Stimulated activated CD4-positive, alpha-beta T cell treated with anti-CD3 and anti-CD28 coated beads, Interleukin-12 subunit alpha, Interleukin-12 subunit beta, amount 100 ng/mL, for 48 hours (primary cell): ENCODE measurements around the gene WDR19.

Experiments used
- DNase-seq, 3 donors: peaks; one replicate each; pipeline ENCODE4 v3.0.0-alpha.2; 2020; ENCODE audit warnings: low read depth in 2 of 3, low spot score in 1 of 3

WDR19 gene

DNA sequence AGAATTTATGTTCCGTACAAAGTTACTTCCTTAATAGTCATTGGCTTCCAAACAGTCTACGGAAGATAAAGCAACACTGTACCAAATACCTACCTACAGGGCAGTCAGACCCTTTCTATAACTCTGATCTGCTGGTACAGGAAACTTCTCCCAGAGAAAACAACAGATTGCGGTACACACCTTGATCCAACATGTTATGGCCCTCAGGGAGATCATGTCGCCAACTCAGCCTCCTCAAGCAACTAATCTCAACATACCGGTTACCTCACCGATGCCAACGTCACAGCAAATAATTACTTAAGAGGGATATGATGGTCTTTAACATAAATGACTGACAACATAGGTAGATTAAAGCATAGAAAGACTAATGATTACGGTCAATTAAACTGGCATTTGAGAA is 113.5 kb downstream of the WDR19 start:
- no peak for DNase-seq

DNA sequence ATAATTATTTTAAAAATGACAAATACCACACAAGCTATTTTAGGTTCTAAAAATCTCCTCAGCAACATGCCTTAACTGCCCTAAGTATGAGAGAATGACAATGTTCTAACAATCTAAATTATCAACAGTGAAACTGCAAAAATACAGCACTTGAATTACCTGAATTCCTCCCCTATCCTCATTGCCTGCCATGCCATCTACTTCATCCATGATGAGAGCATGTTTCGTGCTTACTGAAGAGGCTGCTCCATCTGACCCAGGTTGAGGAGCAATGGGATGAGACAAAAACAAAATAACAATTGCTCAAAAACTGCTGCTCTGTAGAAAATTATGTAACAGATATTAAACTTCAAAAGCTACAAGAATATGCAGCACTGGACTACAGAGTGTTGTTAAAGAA is 120.6 kb downstream of the WDR19 start:
- DNase-seq = no peak

DNA sequence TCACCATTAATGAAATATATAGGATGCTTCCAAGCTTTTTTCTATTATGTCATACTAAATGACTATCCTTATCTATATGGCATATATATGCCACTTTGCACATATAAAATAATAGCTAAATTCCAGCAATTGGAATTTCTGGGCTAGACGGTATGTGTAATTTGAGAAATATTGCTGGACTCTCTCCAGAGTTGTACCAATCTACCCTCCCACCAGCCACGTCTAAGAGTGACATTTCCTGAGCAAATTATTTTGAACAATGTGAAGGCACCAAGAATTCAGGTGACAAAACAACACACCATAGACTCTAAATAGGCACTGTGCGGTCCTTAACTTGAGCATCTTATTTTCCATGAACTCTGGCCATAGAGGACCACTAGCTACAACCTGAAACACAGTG is 121.5 kb downstream of the WDR19 start:
- DNase-seq = no peak

DNA sequence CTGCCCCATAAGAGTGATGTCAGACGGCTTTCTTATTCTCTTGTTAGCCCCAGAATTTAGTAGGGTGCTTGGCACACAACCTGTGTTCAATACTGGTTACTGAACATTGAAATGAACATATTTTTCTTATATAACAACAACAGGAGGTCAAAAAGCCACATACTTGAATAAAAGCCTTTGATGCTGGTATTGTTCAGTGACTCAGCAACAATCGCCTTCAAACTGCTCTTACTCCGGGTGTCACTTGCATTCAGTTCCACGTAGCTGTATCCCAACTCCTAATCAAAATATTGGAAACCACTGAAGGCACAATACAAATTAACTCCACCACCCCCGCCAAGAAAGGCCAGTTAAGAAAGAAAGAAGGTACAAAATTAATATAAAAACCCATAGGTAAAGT is 122.3 kb downstream of the WDR19 start:
- no peak for DNase-seq

DNA sequence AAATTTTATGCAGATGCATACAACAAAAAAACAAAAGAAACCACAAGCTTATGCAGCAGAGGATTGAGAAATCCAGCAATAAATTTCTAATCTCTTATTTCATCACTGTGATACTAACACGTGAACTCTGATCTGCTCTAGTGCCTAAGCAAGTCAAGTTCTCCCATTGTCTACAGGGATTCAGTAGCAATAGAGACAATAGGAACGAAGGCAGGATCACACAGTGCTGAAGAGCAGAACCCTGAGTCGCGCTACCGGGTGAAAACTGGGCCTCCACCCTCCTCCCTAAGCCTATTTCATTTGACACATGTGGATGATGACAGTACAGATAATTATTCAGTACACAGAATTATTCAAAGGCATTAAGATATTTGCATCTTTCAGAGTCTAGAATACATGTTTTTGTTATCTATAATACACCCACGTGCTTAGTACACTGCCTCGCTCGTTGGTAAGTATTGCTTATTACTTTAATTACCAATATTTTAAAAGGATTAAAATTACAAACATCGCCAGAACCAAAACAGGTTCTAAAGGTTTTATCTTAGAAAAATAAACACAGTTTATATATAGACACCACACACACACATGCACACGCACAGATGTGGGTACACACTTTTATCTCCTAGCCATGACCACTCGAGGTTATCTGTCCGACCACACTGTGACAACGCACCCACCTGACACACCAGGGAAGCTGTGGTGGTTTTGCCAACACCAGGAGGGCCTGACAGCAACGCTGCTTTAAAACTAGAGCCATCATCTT is 123.8 kb downstream of the WDR19 start:
- DNase-seq = no peak

DNA sequence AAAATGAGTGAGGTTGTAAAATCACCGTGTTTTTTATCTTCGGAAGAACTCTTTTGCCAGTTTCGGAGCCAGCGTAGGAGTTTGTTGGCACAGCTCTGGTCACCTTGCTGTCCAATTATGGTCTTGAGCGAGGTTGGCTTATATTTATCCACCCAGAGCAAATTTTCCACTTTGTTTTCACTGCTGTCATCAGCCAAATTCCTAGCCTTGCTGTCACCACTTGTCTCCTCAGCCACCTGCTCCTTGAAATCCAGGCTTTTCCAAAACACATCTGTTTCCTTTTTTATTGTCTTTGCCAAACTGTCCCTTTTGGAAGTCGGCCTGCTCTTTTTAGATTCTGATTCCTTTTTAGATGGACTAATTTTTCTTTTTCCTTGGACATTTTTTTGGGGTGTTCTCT is 126.3 kb downstream of the WDR19 start:
- no peak for DNase-seq

DNA sequence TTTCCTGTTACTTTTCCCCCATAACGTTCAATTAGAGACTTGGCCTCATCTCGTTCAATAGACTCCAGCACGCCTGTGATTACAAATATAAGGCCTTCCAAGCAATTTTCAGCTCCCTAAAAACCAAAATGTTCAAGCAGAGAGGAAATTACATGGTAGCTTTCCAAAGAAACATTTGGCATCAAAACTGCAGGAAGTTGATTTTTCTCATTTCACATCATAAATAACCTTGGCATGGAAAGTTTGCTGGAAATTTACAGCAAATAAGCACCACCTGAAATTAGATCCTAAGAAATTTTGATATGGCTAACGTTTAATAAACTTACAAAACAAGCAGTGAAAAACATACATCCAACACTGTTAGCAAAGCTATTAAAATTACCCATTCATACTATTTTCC is 130.5 kb downstream of the WDR19 start:
- no peak for DNase-seq

DNA sequence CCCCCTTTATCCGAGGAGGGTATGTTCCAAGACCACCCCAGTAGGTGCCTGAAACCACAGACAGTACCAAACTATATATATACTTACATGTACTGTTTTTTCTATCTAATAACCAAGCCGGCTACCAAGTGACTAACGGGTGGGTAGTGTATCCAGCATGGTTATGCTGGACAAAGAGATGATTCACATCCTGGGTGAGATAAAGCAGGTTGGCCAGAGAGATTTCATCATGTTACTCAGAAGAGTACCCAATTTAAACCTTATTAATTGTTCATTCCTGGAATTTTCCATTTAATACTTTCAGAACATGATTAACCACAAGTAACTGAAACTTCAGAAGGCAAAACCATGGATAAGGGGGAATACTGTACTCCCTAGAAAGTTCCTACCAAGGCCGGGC is 137.3 kb downstream of the WDR19 start:
- no peak for DNase-seq

DNA sequence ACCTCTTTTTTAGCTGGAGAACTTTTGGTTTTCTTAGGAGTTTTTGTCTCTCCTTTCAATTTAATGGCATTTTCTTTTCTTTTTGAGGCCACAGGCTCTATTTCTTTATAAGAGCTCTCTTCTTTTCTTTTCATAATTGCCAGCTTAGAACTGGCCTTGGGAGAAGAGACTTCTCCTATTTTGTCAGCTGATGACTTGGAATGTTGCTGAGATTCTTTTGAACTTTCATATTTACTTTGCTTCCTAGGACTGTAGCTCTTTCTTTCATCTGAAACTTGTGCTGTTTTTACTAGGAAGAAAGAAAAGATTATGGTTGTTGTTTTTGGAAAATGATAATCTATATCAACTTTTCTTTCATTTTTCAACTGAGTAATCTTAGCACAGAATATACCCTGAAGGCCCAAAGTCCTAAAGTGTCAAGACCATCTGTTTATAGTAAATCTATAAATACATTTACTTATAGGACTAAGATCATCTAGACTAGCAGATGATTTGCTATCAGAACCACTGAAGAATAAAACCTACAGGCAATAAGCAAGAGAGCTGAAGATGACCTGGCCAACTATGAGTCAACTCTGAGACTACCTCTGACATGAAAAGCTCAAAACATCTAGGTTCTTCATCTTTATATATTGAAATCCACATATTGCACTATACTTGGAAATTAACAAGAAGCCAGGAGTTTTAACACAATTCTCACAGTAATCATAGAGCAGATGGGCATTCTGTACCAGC is 138.2 kb downstream of the WDR19 start:
- DNase-seq = no peak

DNA sequence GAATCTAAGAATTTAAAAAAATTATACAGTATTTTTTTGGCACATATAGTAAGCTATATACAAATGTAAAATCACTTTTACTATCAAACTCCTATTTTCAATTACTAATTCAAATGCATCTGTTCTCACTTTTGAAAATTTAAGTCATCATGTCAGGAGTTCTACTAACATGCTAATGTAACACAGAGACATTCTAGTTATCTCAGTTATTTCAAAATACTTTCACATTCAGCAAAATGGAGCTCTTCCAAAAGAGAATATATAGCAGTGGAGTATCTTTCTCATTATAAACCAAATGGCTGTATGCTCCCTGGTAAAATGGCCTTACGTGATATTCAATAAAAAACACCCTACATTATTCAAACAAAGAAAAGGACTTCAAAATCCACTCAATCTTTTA is 141.5 kb downstream of the WDR19 start:
- DNase-seq = no peak

DNA sequence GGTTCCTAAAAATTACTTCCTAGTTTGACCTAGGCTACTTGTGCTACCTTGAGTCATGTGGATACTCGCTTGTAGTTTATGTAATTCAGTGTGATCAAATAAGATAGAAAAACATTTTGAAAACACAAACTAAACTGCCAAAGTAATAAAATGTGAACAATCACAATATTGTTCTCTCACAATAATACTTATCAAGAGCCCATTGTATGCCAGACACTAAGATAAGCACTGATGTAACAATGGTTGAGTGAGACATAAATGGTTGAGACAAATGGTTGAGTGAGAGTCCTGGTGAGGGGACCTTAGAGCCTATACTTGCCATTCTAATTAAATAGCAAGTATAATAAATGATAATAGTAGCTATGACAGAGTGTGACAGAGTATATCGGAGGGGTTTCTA is 142.1 kb downstream of the WDR19 start:
- no peak for DNase-seq

DNA sequence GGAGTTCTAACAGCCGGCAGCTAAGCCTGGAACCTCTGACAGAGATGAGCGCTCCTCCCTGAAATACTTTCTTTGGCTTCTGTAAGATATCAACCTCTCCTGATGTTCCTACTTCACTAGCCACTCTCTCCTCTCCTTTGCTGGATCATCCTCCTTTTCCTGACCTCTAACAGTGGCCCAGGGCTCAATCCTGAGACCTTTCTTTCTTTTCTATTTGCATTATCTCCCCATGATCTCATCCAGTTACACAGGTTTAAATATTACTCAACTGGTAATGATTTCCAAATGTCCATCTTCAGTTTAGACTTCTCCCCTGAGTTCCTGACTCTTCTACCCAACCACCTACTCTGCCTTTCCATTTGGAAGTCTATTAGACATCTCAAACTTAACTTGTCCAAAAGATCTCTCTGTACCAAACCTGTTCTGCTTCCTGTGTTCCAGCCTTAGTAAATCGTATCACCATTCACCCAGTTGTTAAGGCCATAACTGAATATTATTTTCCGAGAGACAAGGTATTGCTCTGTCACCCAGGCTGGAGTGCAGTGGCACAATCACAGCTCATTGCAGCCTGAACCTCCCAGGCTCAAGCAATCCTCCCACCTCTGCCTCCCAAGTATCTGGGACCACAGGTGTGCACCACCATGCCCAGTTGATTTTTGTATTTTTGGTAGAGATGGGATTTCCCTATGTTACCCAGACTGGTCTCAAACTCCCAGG is 142.7 kb downstream of the WDR19 start:
- no peak for DNase-seq

DNA sequence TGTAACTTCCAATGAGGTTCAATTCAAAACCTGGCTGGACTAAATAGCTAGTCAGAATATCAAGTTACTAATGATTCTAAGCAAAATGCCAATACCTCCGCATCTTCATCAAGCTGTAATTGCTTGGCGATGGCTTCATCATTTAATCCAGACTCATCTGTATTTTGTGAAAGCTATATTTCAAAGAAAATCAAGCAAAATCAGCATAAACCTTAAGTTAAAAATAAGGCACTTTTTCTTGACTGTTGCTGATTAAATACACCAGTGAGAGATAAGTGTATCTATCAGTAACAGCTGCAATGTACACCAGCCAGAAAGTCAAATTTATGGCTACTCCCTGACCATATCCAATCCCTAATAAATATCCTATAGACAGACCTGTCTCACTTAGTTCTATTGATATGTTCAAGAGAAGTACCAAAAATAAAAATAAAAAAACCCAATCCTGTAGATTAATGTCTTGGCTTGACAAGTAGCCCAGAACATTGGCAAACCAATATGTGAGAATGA is 144.2 kb downstream of the WDR19 start:
- no peak for DNase-seq

DNA sequence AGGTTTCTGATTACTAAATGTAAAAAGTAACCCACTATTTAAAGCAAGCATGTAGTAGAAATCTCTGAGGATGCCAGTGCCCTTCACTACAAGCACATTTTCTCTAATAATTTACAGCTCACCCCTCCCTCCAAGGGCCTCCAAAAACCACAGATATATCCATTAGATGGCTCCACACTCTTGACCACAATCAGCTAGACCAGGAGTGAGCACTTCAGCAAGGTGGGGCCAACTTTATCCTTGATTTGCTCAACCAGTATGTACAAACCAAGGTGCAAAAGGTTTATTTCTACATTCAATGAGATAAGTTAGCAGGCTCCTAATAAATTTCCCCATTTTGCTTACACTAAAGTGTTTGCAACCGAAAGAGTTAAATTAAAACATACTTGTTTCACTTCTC is 148.0 kb downstream of the WDR19 start:
- no peak for DNase-seq

DNA sequence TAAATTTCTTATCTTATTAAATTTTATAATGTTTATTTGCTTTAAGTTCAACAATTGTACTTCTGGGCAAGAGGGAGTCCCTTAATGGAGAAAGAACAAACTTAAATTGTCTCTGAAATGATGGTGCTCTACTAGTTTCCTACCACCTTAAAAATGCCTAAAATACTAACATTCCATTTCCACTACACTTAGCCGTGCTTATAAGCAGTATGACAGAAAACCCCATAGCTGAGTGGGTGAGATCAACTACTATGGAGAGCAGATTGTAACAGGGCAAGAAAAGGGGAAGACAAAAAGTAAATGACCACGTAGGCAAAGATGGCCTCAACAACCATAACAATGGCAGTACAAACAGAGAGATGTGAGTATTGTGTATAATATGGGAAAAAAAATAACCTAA is 148.9 kb downstream of the WDR19 start:
- DNase-seq = no peak
